Stimulated activated CD4-positive, alpha-beta T cell treated with anti-CD3 and anti-CD28 coated beads, Interleukin-2, amount 100 ng/mL, for 24 hours (primary cell): ENCODE data around the gene CFAP20DC.
"Not testable (repeated sequence)": the region's sequence is repeated elsewhere in the genome, so short reads cannot be mapped to it uniquely, and the experiment has no call there.

Experiments
- DNase-seq, 2 donors: peaks; one replicate each; pipeline ENCODE4 v3.0.0-alpha.2; 2020

CFAP20DC gene

GRCh38 chr3:59016930-59017616, 32.8 kb downstream of the CFAP20DC start:
- no peak for DNase-seq

GRCh38 chr3:59013611-59014010, 36.2 kb downstream of the CFAP20DC start:
- DNase-seq: no peak

- DNase-seq: no peak
Observed at GRCh38 chr3:59006634-59007517, 42.9 kb downstream of the CFAP20DC start.

GRCh38 chr3:59001675-59002074, 48.1 kb downstream of the CFAP20DC start:
- no peak for DNase-seq

- no peak for DNase-seq
Observed at GRCh38 chr3:58999774-59000160, 50.1 kb downstream of the CFAP20DC start.

- no peak for DNase-seq
Observed at GRCh38 chr3:58999134-58999773, 50.6 kb downstream of the CFAP20DC start.

GRCh38 chr3:58998476-58999117, 51.2 kb downstream of the CFAP20DC start:
- peak in 1 of 2 donors; percentile 2 for DNase-seq

- DNase-seq: no peak
Observed at GRCh38 chr3:58996730-58997129, 53.1 kb downstream of the CFAP20DC start.

GRCh38 chr3:58994746-58995330, 55.0 kb downstream of the CFAP20DC start:
- DNase-seq: peak; percentile 13 to 25

GRCh38 chr3:58993547-58993946, 56.3 kb downstream of the CFAP20DC start:
- no peak for DNase-seq

- no peak for DNase-seq
Observed at GRCh38 chr3:58991623-58992022, 58.2 kb downstream of the CFAP20DC start.

GRCh38 chr3:58991026-58991425, 58.8 kb downstream of the CFAP20DC start:
- no peak for DNase-seq

- no peak for DNase-seq
Observed at GRCh38 chr3:58989955-58990354, 59.9 kb downstream of the CFAP20DC start.

- no peak for DNase-seq
Observed at GRCh38 chr3:58989163-58989562, 60.7 kb downstream of the CFAP20DC start.

- no peak for DNase-seq
Observed at GRCh38 chr3:58988041-58988440, 61.8 kb downstream of the CFAP20DC start.

GRCh38 chr3:58986654-58987053, 63.2 kb downstream of the CFAP20DC start:
- no peak for DNase-seq

GRCh38 chr3:58979840-58980239, 70.0 kb downstream of the CFAP20DC start:
- DNase-seq: no peak

GRCh38 chr3:58973796-58974195, 76.0 kb downstream of the CFAP20DC start:
- no peak for DNase-seq

- DNase-seq: not testable (repeated sequence)
Observed at GRCh38 chr3:58967866-58968265, 82.0 kb downstream of the CFAP20DC start.

GRCh38 chr3:58965865-58966264, 84.0 kb downstream of the CFAP20DC start:
- DNase-seq: no peak

- no peak for DNase-seq
Observed at GRCh38 chr3:58963928-58964503, 85.8 kb downstream of the CFAP20DC start.

GRCh38 chr3:58962816-58963215, 87.0 kb downstream of the CFAP20DC start:
- DNase-seq: no peak
